Measurements from ENCODE around the gene CASTOR1. TPM values are rescaled to one million over a fixed set of nuclear protein-coding genes. Genes with fewer than 3 reads are reported as not detected.
A peak's percentile ranks its signal among the peaks of the same experiment; 100 is the strongest.

CASTOR1 gene
- total and polyA plus RNA-seq, 2 donors (not counting 1 experiment from before 2014, with no cell fraction given), result 2.7 to 5.0 TPM

DNA sequence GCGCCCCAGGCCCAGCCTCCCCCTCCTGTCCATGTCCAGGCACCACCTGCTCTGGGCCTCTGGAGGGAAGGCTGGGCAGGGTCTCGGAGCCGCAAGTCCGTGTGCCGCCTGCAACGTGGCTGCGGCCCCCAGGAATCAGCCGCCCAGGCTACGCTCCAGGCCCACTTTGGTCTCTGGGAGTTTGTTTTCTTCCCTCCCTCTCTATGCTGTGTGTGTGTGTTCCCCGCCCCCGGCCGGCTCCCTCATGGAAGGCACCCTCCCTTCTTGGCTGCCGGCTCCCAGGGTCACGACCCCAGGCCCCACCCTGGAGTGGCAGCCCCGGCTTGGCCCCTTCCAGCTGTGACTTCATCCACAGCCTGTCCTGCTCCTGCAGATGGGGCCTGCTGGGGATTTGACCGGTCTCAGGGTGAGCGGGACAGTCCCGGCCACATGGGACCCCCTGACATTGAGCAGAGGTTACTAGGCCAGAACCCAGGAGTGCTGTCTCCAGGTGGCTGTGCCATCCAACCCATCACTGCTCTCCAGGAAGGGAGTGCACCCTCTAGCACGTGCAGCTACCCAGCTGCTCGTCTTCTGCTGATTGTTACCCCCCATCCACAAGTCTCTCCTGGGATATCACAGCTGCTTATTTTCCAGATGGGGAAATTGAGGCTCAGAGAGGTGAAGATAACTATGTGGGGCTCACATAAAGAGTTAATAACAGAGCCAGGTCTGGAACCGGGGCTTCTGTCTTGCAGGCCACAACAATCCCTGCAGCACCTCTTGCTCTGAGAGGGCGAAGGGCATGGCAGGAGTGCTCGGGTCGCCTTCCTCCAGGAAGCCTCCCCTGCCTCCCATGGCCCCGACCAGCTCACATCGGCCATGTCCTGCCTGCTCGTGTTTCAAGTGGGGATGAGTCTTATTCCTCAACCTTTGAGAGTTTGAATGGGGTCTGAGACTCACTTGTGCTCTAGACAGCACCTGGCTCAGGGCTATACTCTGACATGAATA lies 40.0 kb downstream of the CASTOR1 start:
- TF ChIP-seq, protein P1, sequence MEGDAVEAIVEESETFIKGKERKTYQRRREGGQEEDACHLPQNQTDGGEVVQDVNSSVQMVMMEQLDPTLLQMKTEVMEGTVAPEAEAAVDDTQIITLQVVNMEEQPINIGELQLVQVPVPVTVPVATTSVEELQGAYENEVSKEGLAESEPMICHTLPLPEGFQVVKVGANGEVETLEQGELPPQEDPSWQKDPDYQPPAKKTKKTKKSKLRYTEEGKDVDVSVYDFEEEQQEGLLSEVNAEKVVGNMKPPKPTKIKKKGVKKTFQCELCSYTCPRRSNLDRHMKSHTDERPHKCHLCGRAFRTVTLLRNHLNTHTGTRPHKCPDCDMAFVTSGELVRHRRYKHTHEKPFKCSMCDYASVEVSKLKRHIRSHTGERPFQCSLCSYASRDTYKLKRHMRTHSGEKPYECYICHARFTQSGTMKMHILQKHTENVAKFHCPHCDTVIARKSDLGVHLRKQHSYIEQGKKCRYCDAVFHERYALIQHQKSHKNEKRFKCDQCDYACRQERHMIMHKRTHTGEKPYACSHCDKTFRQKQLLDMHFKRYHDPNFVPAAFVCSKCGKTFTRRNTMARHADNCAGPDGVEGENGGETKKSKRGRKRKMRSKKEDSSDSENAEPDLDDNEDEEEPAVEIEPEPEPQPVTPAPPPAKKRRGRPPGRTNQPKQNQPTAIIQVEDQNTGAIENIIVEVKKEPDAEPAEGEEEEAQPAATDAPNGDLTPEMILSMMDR (conservative IDR thresholded peaks at IDR 0.05 in 1 of 2, IDR thresholded peaks at IDR 0.05 in 1 of 2; ENCODE audit: low read depth in 1 of 2, low read length in 2 of 2), result no peak
- H3K4me3 ChIP-seq (replicated peaks in 1 of 4; ENCODE audit: control extremely low read depth in 1 of 4, insufficient read depth in 1 of 4, low read depth in 3 of 4, low read length in 4 of 4), result peak overlapping the region in 2 of 4 experiments; percentile 11 to 33
- H3K9ac ChIP-seq (ENCODE audit: insufficient read depth, low read length), result peak overlapping the region; percentile 28
- H3K9me3 ChIP-seq (ENCODE audit: control insufficient read depth, insufficient read depth, low read depth, low read length), result no peaks in the 10 kb centered on the region
- peak in 1 of 2 donors; percentile 79 for DNase-seq (ENCODE audit: low read depth in 2 of 2)
- no peaks in the 10 kb centered on the region for H4K20me1 ChIP-seq (ENCODE audit: control insufficient read depth, extremely low read depth, insufficient read depth, low read length)
- H2AFZ ChIP-seq (ENCODE audit: low read length), result no peak overlapping the region
- peaks cover 30% of the 10 kb centered on the region for H3K79me2 ChIP-seq (ENCODE audit: control insufficient read depth, insufficient read depth, low read length)
- peak overlapping the region; percentile 54 for H3K4me2 ChIP-seq (ENCODE audit: extremely low read depth, insufficient read depth, low read length)
- peaks cover 54% of the 10 kb centered on the region for H3K4me1 ChIP-seq (ENCODE audit: control insufficient read depth, extremely low read depth, insufficient read depth, low read length)
- H3K36me3 ChIP-seq (ENCODE audit: control insufficient read depth, insufficient read depth, low read length), result peaks cover 3% of the 10 kb centered on the region
- H3K27ac ChIP-seq (ENCODE audit: insufficient read depth, low read length), result peak overlapping the region; percentile 67
- H3K27me3 ChIP-seq (ENCODE audit: control insufficient read depth, insufficient read depth, low read length), result no peaks in the 10 kb centered on the region

DNA sequence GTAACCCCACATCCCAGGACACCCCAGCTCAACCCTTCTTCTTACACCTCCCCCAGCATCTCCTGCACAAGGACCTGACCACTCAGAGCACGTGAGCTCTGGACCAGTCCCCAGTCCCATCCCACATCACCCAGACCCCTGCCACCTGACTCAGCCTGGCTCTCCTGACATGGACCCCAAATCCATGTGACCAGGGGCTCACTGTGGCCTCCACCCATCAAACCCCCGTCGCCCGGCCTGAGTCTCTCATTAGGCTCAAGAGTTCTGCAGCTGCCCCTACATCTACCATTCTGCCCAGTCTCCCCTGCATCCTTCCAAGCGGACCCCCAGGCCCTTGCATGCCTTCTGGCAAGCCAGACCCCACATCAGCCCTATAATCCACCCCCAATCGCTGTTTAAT lies 40.8 kb downstream of the CASTOR1 start:
- Histone ChIP-seq H3K4me2 (ENCODE audit: extremely low read depth, insufficient read depth, low read length) (peak overlapping the region; percentile 54), H3K4me3 (replicated peaks in 1 of 4; ENCODE audit: control extremely low read depth in 1 of 4, insufficient read depth in 1 of 4, low read depth in 3 of 4, low read length in 4 of 4) (peak overlapping the region in 1 of 4 experiments; percentile 33), H3K27ac (ENCODE audit: insufficient read depth, low read length) (peak overlapping the region; percentile 67), H3K4me1 (ENCODE audit: control insufficient read depth, extremely low read depth, insufficient read depth, low read length) (peaks cover 51% of the 10 kb centered on the region), H3K27me3 (ENCODE audit: control insufficient read depth, insufficient read depth, low read length) (no peaks in the 10 kb centered on the region), H4K20me1 (ENCODE audit: control insufficient read depth, extremely low read depth, insufficient read depth, low read length) (no peaks in the 10 kb centered on the region), H3K36me3 (ENCODE audit: control insufficient read depth, insufficient read depth, low read length) (peaks cover 11% of the 10 kb centered on the region), H3K79me2 (ENCODE audit: control insufficient read depth, insufficient read depth, low read length) (peaks cover 38% of the 10 kb centered on the region), H2AFZ (ENCODE audit: low read length) (no peak overlapping the region), H3K9me3 (ENCODE audit: control insufficient read depth, insufficient read depth, low read depth, low read length) (no peaks in the 10 kb centered on the region), H3K9ac (ENCODE audit: insufficient read depth, low read length) (no peak overlapping the region)
- no peak for TF ChIP-seq EZH2 (IDR thresholded peaks at IDR 0.05; ENCODE audit: low read length, missing control alignments)
- TF ChIP-seq, protein P1 (conservative IDR thresholded peaks at IDR 0.05 in 1 of 2, IDR thresholded peaks at IDR 0.05 in 1 of 2; ENCODE audit: low read depth in 1 of 2, low read length in 2 of 2), result no peak
- no peak for DNase-seq (ENCODE audit: low read depth in 2 of 2)

DNA sequence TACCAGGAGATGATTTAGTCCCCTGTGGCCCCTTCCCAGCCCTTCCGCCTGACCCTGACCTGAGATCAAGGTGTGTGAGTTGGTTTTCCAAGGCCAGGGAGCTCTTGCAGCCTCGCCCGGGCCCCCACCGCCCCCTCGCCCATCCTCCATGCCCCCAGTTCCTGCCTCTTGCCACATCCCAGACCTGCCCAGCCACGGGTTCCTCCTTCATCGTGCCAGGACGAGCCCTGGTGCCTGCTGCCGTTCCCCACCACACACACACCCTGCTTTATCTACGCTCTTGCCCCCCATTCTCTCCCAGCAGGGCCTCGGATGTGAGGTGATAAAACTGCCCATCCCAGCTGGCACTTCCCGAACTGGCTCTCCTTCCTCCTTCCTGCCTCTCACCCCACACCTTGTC lies 41.3 kb downstream of the CASTOR1 start:
- H4K20me1 ChIP-seq (ENCODE audit: control insufficient read depth, extremely low read depth, insufficient read depth, low read length), result no peaks in the 10 kb centered on the region
- no peak for TF ChIP-seq EZH2 (IDR thresholded peaks at IDR 0.05; ENCODE audit: low read length, missing control alignments)
- TF ChIP-seq, protein P1 (conservative IDR thresholded peaks at IDR 0.05 in 1 of 2, IDR thresholded peaks at IDR 0.05 in 1 of 2; ENCODE audit: low read depth in 1 of 2, low read length in 2 of 2), result no peak
- no peaks in the 10 kb centered on the region for H3K9me3 ChIP-seq (ENCODE audit: control insufficient read depth, insufficient read depth, low read depth, low read length)
- H3K4me3 ChIP-seq (replicated peaks in 1 of 4; ENCODE audit: control extremely low read depth in 1 of 4, insufficient read depth in 1 of 4, low read depth in 3 of 4, low read length in 4 of 4), result peak overlapping the region in 1 of 4 experiments; percentile 33
- no peak overlapping the region for H3K27ac ChIP-seq (ENCODE audit: insufficient read depth, low read length)
- peak overlapping the region; percentile 75 for H3K4me2 ChIP-seq (ENCODE audit: extremely low read depth, insufficient read depth, low read length)
- no peak overlapping the region for H3K9ac ChIP-seq (ENCODE audit: insufficient read depth, low read length)
- no peak overlapping the region for H2AFZ ChIP-seq (ENCODE audit: low read length)
- peaks cover 14% of the 10 kb centered on the region for H3K36me3 ChIP-seq (ENCODE audit: control insufficient read depth, insufficient read depth, low read length)
- no peaks in the 10 kb centered on the region for H3K27me3 ChIP-seq (ENCODE audit: control insufficient read depth, insufficient read depth, low read length)
- peaks cover 43% of the 10 kb centered on the region for H3K79me2 ChIP-seq (ENCODE audit: control insufficient read depth, insufficient read depth, low read length)
- peaks cover 49% of the 10 kb centered on the region for H3K4me1 ChIP-seq (ENCODE audit: control insufficient read depth, extremely low read depth, insufficient read depth, low read length)
- no peak for DNase-seq (ENCODE audit: low read depth in 2 of 2)

Measured in fibroblast of lung (primary cell).